BE2C (cell line): ENCODE measurements around the gene BID.

Source experiments
- DNase-seq: peaks from one replicate; pipeline ENCODE4 v3.0.0-alpha.2; 2020
- H3K27me3 ChIP-seq: fragments of 250-450 bp; sonication (Bioruptor Pico); 2 replicates; pipeline ENCODE4 v1.5.1; 2020; ENCODE audit warnings: mild to moderate bottlenecking
- H3K36me3 ChIP-seq: fragments of 250-450 bp; sonication (Bioruptor Pico); 2 replicates; pipeline ENCODE4 v1.5.1; 2020; ENCODE audit warnings: mild to moderate bottlenecking
- H3K4me1 ChIP-seq: fragments of 250-450 bp; sonication (Bioruptor Pico); 2 replicates; pipeline ENCODE4 v1.5.1; 2020
- H3K4me3 ChIP-seq: 2 replicates; pipeline ENCODE4 v1.5.1; 2011; ENCODE audit warnings: low read depth, low read length
- H3K9me3 ChIP-seq: fragments of 250-450 bp; sonication (Bioruptor Pico); 2 replicates; pipeline ENCODE4 v1.5.1; 2020
- CTCF ChIP-seq: IDR thresholded peaks from 2 replicates; pipeline ENCODE4 v1.5.1; 2012; ENCODE audit warnings: mild to moderate bottlenecking, low read depth, low read length

Gene BID

GRCh38 chr22:17806437-17806836, 32.2 kb upstream of the BID start:
- Histone ChIP-seq H3K27me3 (no peaks in the 10 kb centered on the region), H3K9me3 (no peaks in the 10 kb centered on the region), H3K4me1 (no peaks in the 10 kb centered on the region), H3K36me3 (peaks cover 25% of the 10 kb centered on the region), H3K4me3 (no peak overlapping the region)
- no peak for DNase-seq
- TF ChIP-seq CTCF = no peak

GRCh38 chr22:17804331-17805080, 30.2 kb upstream of the BID start:
- no peak for DNase-seq
- Histone ChIP-seq H3K27me3 (no peaks in the 10 kb centered on the region), H3K4me3 (no peak overlapping the region), H3K36me3 (peaks cover 14% of the 10 kb centered on the region; the same call in 1 of the 2 replicates), H3K4me1 (no peaks in the 10 kb centered on the region), H3K9me3 (no peaks in the 10 kb centered on the region)
- TF ChIP-seq CTCF = no peak

GRCh38 chr22:17803609-17804270, 29.5 kb upstream of the BID start:
- Histone ChIP-seq H3K4me3 (no peak overlapping the region), H3K4me1 (no peaks in the 10 kb centered on the region), H3K36me3 (peaks cover 8% of the 10 kb centered on the region; the same call in 1 of the 2 replicates), H3K27me3 (no peaks in the 10 kb centered on the region), H3K9me3 (no peaks in the 10 kb centered on the region)
- no peak for TF ChIP-seq CTCF
- no peak for DNase-seq

GRCh38 chr22:17802822-17803221, 28.6 kb upstream of the BID start:
- TF ChIP-seq CTCF = no peak
- Histone ChIP-seq H3K27me3 (no peaks in the 10 kb centered on the region), H3K4me3 (no peak overlapping the region), H3K9me3 (no peaks in the 10 kb centered on the region), H3K36me3 (peaks cover 8% of the 10 kb centered on the region; the same call in 1 of the 2 replicates), H3K4me1 (no peaks in the 10 kb centered on the region)
- DNase-seq = no peak

GRCh38 chr22:17802411-17802810, 28.1 kb upstream of the BID start:
- Histone ChIP-seq H3K36me3 (peaks cover 8% of the 10 kb centered on the region; the same call in 1 of the 2 replicates), H3K4me3 (no peak overlapping the region), H3K27me3 (no peaks in the 10 kb centered on the region), H3K9me3 (no peaks in the 10 kb centered on the region), H3K4me1 (no peaks in the 10 kb centered on the region)
- no peak for DNase-seq
- TF ChIP-seq CTCF = no peak
